ENCODE results near the gene RPP21. TPM values are rescaled to one million over a fixed set of nuclear protein-coding genes. Genes with fewer than 3 reads are reported as not detected.

Gene RPP21
- total and polyA plus RNA-seq, 2 of the 8 experiments (the other 6 are each of a cell fraction or from before 2014, with no cell fraction given), result 63.0 to 219 TPM

DNA sequence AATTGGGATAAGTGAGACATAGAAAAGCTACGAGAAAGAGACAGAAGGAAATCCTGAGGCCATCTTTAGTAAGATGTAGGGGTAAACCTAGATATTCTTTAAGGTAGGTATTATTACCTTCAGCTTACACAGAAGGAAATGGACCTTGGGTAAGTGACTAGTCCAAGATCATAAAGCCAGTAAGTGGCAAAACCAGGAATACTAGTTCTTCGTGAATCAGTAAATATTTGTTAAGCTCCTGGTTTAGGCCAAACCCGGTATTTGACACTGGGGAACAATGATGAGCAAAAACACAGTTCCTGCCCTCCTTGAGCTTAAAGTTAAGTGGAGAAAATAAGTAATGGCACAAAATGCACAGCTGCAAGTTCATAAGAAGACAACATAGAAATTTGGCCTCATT lies 13.0 kb upstream of the RPP21 start:
- no peak for FAIRE-seq
- no peak overlapping the region for H2BK5ac ChIP-seq (ENCODE audit: low read depth, low read length)
- H3K23ac ChIP-seq (ENCODE audit: insufficient read length), result no peak overlapping the region
- no peak overlapping the region for H4K8ac ChIP-seq (ENCODE audit: extremely low read depth, insufficient read depth, low read length)
- H2BK120ac ChIP-seq (replicated peaks; ENCODE audit: low read depth, low read length), result no peak overlapping the region
- ChIA-PET CTCF (ENCODE audit: partially characterized antibody) (interaction anchor here (2.0 kb wide), 1 partner anchor 16 kb away, joined by 5 read pairs; no protein-coding TSS in a partner anchor), POLR2A (ENCODE audit: partially characterized antibody) (interaction anchor here (0.7 to 1.4 kb wide), 3 partner anchors 9 to 13 kb away, joined by 3 to 4 read pairs (median 4); partner anchors contain the start of gene RPP21)
- no peak overlapping the region for H2BK20ac ChIP-seq (ENCODE audit: low read length)
- peaks cover 0 to 4% (median 1%) of the 10 kb centered on the region in 4 experiments; a peak in 2 of 7 replicates for H3K4me1 ChIP-seq (replicated peaks in 1 of 4; ENCODE audit: control insufficient read depth in 3 of 4, insufficient read depth in 4 of 4, low read length in 3 of 4)
- no peak for DNase-seq (ENCODE audit: low read depth in 1 of 2, low spot score in 2 of 2)
- H3K4me2 ChIP-seq (ENCODE audit: insufficient read depth in 1 of 2, low read depth in 2 of 2, low read length in 2 of 2), result no peak overlapping the region
- H3K79me2 ChIP-seq (ENCODE audit: control insufficient read depth in 1 of 2, insufficient read depth in 2 of 2, low read length in 2 of 2), result peaks cover 0 to 7% of the 10 kb centered on the region in 2 experiments; a peak in 2 of 4 replicates
- H3K9ac ChIP-seq (replicated peaks in 1 of 4; ENCODE audit: extremely low read depth in 1 of 4, low read depth in 3 of 4, low read length in 3 of 4), result no peak overlapping the region
- no peak overlapping the region for H4K91ac ChIP-seq (replicated peaks; ENCODE audit: insufficient read length, low read length)
- TF ChIP-seq POLR2A (IDR thresholded peaks at IDR 0.05; ENCODE audit: control extremely low read depth in 1 of 2, low read depth in 2 of 2, low read length in 2 of 2), result no peak
- no peak for TF ChIP-seq PHF8 (conservative IDR thresholded peaks at IDR 0.05; ENCODE audit: low read depth, low read length)
- no peak for TF ChIP-seq CHD2 (IDR thresholded peaks at IDR 0.05; ENCODE audit: low read length)
- no peak for TF ChIP-seq KDM4A (IDR thresholded peaks at IDR 0.05; ENCODE audit: low read depth, low read length, severe bottlenecking)
- TF ChIP-seq TBP (IDR thresholded peaks at IDR 0.05; ENCODE audit: low read depth, low read length), result no peak
- no peak overlapping the region for H3K14ac ChIP-seq (ENCODE audit: insufficient read length)
- no peak overlapping the region for H3K27ac ChIP-seq (ENCODE audit: low read depth, low read length)
- no peaks in the 10 kb centered on the region for H3K27me3 ChIP-seq (replicated peaks in 1 of 4; ENCODE audit: control insufficient read depth in 3 of 4, extremely low read depth in 1 of 4, insufficient read depth in 3 of 4, low read length in 3 of 4)
- H3K23me2 ChIP-seq (ENCODE audit: low read depth, low read length), result peaks cover 4% of the 10 kb centered on the region; the same call in 1 of the 2 replicates
- no peak overlapping the region for H3K4me3 ChIP-seq (ENCODE audit: extremely low read depth in 1 of 4, insufficient read depth in 2 of 4, low read depth in 3 of 4, low read length in 4 of 4)
- no peak overlapping the region for H3K56ac ChIP-seq (replicated peaks; ENCODE audit: insufficient read length, low read depth, low read length)
- no peak overlapping the region for H3K4ac ChIP-seq (replicated peaks; ENCODE audit: insufficient read length, low read depth, low read length)
- H3K36me3 ChIP-seq (ENCODE audit: control insufficient read depth in 2 of 4, insufficient read depth in 4 of 4, low read length in 3 of 4), result peaks cover 8 to 52% (median 43%) of the 10 kb centered on the region in 4 experiments; a peak in 7 of 8 replicates
- H3K18ac ChIP-seq (ENCODE audit: extremely low read depth, low read length), result no peak overlapping the region
- WGBS, 2 experiments (ENCODE audit: extremely low coverage in 1 of 2, insufficient coverage in 1 of 2, insufficient read length in 1 of 2, insufficient replicate concordance in 2 of 2, low coverage in 1 of 2, low lambda C conversion rate in 2 of 2, missing lambda C conversion rate in 1 of 2), result 90% methylated on average over 3 of the region's 3 CpGs; no CpG with 5 or more reads in 1 of the 2 experiments
- H2AFZ ChIP-seq (ENCODE audit: low read length), result no peak overlapping the region
- H2BK12ac ChIP-seq (ENCODE audit: low read depth, low read length), result no peak overlapping the region
- no peak overlapping the region for H2BK15ac ChIP-seq (ENCODE audit: low read length)
- no peak overlapping the region for H2AK5ac ChIP-seq (ENCODE audit: low read depth, low read length)
- no peaks in the 10 kb centered on the region for H4K20me1 ChIP-seq (replicated peaks in 1 of 2; ENCODE audit: control insufficient read depth in 1 of 2, insufficient read depth in 2 of 2, low read length in 2 of 2)
- peaks cover 2% of the 10 kb centered on the region; the same call in 1 of the 2 replicates for H3K79me1 ChIP-seq (ENCODE audit: low read depth, low read length)
- H3K9me3 ChIP-seq (ENCODE audit: insufficient read depth in 2 of 2, low read depth in 1 of 2, low read length in 1 of 2), result no peaks in the 10 kb centered on the region
- H4K5ac ChIP-seq (ENCODE audit: insufficient read length, low read depth, low read length), result no peak overlapping the region

Measured in H1 (cell line).